HFF-Myc (cell line): ENCODE results near the gene PDF.

Source experiments
- DNase-seq: peaks from one replicate; pipeline ENCODE4 v3.0.0-alpha.2; 2011; ENCODE audit warnings: low read depth; ENCODE audit errors: extremely low read depth
- H3K4me3 ChIP-seq: replicated peaks from 2 replicates; pipeline ENCODE4 v1.5.1; 2011; ENCODE audit warnings: low read depth, mild to moderate bottlenecking, control low read depth, low read length
- CTCF ChIP-seq: IDR thresholded peaks from 2 replicates; pipeline ENCODE4 v1.5.1; 2012; ENCODE audit warnings: mild to moderate bottlenecking, low read depth, low read length, control low read depth; ENCODE audit errors: missing control alignments

PDF gene

GRCh38 chr16:69323415-69323814 is 7.0 kb downstream of the PDF start:
- no peak for DNase-seq
- no peak for TF ChIP-seq CTCF
- no peak overlapping the region for H3K4me3 ChIP-seq

- DNase-seq = no peak
- no peak overlapping the region for H3K4me3 ChIP-seq
- TF ChIP-seq CTCF = no peak
Measured at GRCh38 chr16:69322343-69322742, 8.0 kb downstream of the PDF start.

GRCh38 chr16:69321080-69321479 is 9.3 kb downstream of the PDF start:
- TF ChIP-seq CTCF = no peak
- no peak overlapping the region for H3K4me3 ChIP-seq
- DNase-seq = no peak

GRCh38 chr16:69320740-69321073 is 9.7 kb downstream of the PDF start:
- TF ChIP-seq CTCF = no peak
- H3K4me3 ChIP-seq = no peak overlapping the region
- DNase-seq = no peak

GRCh38 chr16:69319826-69320739 is 10.3 kb downstream of the PDF start:
- no peak for DNase-seq
- TF ChIP-seq CTCF = no peak
- H3K4me3 ChIP-seq = no peak overlapping the region

- no peak for TF ChIP-seq CTCF
- H3K4me3 ChIP-seq = no peak overlapping the region
- DNase-seq = no peak
Measured at GRCh38 chr16:69319381-69319780, 11.0 kb downstream of the PDF start.

GRCh38 chr16:69318911-69319289 is 11.5 kb downstream of the PDF start:
- TF ChIP-seq CTCF = no peak
- no peak for DNase-seq
- H3K4me3 ChIP-seq = no peak overlapping the region
